HEK293T (cell line): Measurements from ENCODE around the gene MTHFD1.

Experiments used
- CTCF ChIA-PET: fragments of 350-600 bp; formaldehyde crosslinking; extraction: SDS; loops from one replicate; lab custom pipeline; 2021; ENCODE audit warnings: antibody characterized with exemption, inconsistent platforms; lab: Yijun Ruan, JAX
- POLR2A ChIA-PET: fragments of 350-600 bp; formaldehyde crosslinking; extraction: SDS; loops from one replicate; lab custom pipeline; 2020; ENCODE audit warnings: antibody characterized with exemption, inconsistent platforms; lab: Yijun Ruan, JAX
- DNase-seq: peaks from one replicate; pipeline ENCODE4 v3.0.0; 2012; ENCODE audit warnings: mixed read lengths; ENCODE audit errors: extremely low spot score
- ARNT ChIP-seq: fragments of 450-650 bp; IDR thresholded peaks from 2 replicates; pipeline ENCODE4 v1.6.1; 2017; ENCODE audit warnings: mild to moderate bottlenecking
- BHLHE40 ChIP-seq: fragments of 450-650 bp; IDR thresholded peaks from 2 replicates; pipeline ENCODE4 v1.6.1; 2016; ENCODE audit warnings: mild to moderate bottlenecking, moderate library complexity, borderline replicate concordance
- CTBP1 ChIP-seq: fragments of 450-650 bp; IDR thresholded peaks from 2 replicates; pipeline ENCODE4 v1.6.1; 2016; ENCODE audit warnings: borderline replicate concordance
- ELF4 ChIP-seq: fragments of 450-650 bp; IDR thresholded peaks from 2 replicates; pipeline ENCODE4 v1.6.1; 2017; ENCODE audit warnings: antibody characterized with exemption
- FOXA1 ChIP-seq: fragments of 450-650 bp; IDR thresholded peaks from 2 replicates; pipeline ENCODE4 v1.6.1; 2016; ENCODE audit warnings: mild to moderate bottlenecking
- FOXK2 ChIP-seq: fragments of 450-650 bp; IDR thresholded peaks from 2 replicates; pipeline ENCODE4 v1.6.1; 2016; ENCODE audit warnings: mild to moderate bottlenecking
- FOXM1 ChIP-seq: fragments of 450-650 bp; IDR thresholded peaks from 2 replicates; pipeline ENCODE4 v1.6.1; 2017; ENCODE audit warnings: mild to moderate bottlenecking, borderline replicate concordance
- HDGF ChIP-seq: fragments of 450-650 bp; IDR thresholded peaks from 2 replicates; pipeline ENCODE4 v1.6.1; 2017; ENCODE audit warnings: antibody characterized with exemption, borderline replicate concordance
- L3MBTL2 ChIP-seq: fragments of 450-650 bp; conservative IDR thresholded peaks from 2 replicates; pipeline ENCODE4 v1.6.1; 2016; ENCODE audit warnings: mild to moderate bottlenecking
- LEF1 ChIP-seq: fragments of 450-650 bp; IDR thresholded peaks from 2 replicates; pipeline ENCODE4 v1.6.1; 2017; ENCODE audit warnings: mild to moderate bottlenecking, borderline replicate concordance
- NFRKB ChIP-seq: fragments of 450-650 bp; IDR thresholded peaks from 2 replicates; pipeline ENCODE4 v1.6.1; 2016; ENCODE audit warnings: mild to moderate bottlenecking, moderate library complexity
- SP1 ChIP-seq: fragments of 450-650 bp; IDR thresholded peaks from 2 replicates; pipeline ENCODE4 v1.6.1; 2017
- SUZ12 ChIP-seq: fragments of 450-650 bp; IDR thresholded peaks from 2 replicates; pipeline ENCODE4 v1.6.1; 2016; ENCODE audit warnings: mild to moderate bottlenecking
- TARDBP ChIP-seq: fragments of 450-650 bp; IDR thresholded peaks from 2 replicates; pipeline ENCODE4 v1.6.1; 2016
- ZNF384 ChIP-seq: fragments of 450-650 bp; IDR thresholded peaks from 2 replicates; pipeline ENCODE4 v1.6.1; 2016
- TF ChIP-seq, protein P1 (sequence below): fragments of 450-650 bp; IDR thresholded peaks from 2 replicates; pipeline ENCODE4 v1.6.1; 2016

Gene MTHFD1

DNA sequence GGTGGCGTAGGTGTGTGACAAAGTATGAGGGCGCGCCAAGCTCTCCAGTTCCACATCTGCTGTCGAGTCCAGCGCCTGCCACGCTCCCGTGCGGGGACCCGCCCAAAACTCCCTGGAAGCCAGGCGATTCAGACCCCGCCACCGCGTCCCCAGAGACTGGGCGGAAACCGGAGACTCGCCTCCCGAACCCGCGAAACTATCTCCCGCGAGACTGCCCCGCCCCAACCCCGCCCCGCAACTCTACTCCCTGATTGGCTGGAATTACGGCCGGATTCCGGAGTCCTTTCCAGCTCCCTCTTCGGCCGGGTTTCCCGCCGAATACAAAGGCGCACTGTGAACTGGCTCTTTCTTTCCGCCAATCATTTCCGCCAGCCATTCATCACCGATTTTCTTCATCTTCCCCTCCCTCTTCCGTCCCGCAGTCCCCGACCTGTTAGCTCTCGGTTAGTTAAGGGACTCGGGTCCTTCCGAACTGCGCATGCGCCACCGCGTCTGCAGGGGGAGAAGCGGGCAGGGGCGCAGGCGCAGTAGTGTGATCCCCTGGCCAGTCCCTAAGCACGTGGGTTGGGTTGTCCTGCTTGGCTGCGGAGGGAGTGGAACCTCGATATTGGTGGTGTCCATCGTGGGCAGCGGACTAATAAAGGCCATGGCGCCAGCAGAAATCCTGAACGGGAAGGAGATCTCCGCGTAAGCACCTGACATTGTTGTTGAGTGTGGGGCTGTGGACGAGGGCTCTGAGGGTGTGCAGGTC lies at the start of gene MTHFD1:
TSS of gene MTHFD1 (plus strand) at position 572 of the 751 bp plus-strand sequence. CDS start at position 647, 75 bp downstream.
- CTCF ChIA-PET: interaction anchor here (0.8 to 0.9 kb wide), 2 partner anchors 42 to 49 kb away, joined by 3 read pairs; no protein-coding TSS in a partner anchor
- peak; percentile 98 for DNase-seq
- TF ChIP-seq LEF1 (no peak), L3MBTL2 (peak; percentile 97), BHLHE40 (no peak), CTBP1 (no peak; the same call in 1 of the 2 replicates), FOXM1 (no peak)
- TF ChIP-seq, protein P1, sequence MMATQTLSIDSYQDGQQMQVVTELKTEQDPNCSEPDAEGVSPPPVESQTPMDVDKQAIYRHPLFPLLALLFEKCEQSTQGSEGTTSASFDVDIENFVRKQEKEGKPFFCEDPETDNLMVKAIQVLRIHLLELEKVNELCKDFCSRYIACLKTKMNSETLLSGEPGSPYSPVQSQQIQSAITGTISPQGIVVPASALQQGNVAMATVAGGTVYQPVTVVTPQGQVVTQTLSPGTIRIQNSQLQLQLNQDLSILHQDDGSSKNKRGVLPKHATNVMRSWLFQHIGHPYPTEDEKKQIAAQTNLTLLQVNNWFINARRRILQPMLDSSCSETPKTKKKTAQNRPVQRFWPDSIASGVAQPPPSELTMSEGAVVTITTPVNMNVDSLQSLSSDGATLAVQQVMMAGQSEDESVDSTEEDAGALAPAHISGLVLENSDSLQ: peak; percentile 98
- POLR2A ChIA-PET: interaction anchor here (0.6 to 3.2 kb wide), 45 partner anchors 9 to 492 kb away, joined by 3 to 45 read pairs (median 4); partner anchors contain the start of genes AKAP5, HSPA2, PLEKHG3 and SPTB

- DNase-seq: peak; percentile 95
- CTCF ChIA-PET: interaction anchor here (0.5 to 0.7 kb wide), 3 partner anchors 16 to 566 kb away, joined by 3 read pairs; partner anchors contain the start of gene MTHFD1
Observed at GRCh38 chr14:64338616-64339316, 49.4 kb upstream of the MTHFD1 start.

DNA sequence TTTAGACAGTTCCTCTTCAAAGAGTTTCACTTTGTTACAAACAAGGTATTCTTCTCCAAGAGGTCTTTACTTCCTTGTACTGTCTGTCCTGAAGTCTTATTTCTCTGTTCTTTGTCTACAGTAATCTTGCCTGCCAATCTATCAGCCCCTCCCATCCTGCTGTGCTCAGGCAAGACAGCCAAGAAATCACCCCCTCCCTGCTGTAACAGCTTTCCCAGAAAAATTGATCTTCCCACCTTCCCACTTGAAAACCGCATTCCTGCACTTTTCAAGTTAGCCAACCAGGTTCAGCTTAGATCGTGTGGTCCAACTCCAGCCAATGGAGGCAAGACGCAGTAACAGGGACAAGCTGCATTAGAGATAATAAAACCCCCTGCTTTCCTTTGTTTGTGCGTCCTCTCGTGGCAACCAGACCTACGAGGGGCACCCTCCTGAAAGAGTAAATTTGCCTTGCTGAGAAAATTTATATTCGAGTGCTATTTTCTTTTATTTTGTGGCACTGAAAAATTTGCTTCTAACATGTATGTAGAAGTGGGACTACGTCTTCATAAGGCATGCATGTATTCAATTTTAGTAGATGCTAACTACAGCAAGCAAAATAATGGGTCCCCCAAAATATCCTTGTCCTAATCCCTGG lies 47.5 kb upstream of the MTHFD1 start:
- CTCF ChIA-PET: no interaction called here
- TF ChIP-seq SUZ12: no peak
- no peak for TF ChIP-seq TARDBP
- TF ChIP-seq FOXK2: no peak
- POLR2A ChIA-PET: interaction anchor here (2.1 kb wide), 1 partner anchor 47 kb away, joined by 10 read pairs; no protein-coding TSS in a partner anchor
- DNase-seq: no peak

More at GRCh38 chr14:64338616-64339316, 49.4 kb upstream of the MTHFD1 start:
- POLR2A ChIA-PET: interaction anchor here (0.8 to 3.3 kb wide), 24 partner anchors 11 to 697 kb away, joined by 3 to 45 read pairs (median 4); partner anchors contain the start of genes AKAP5, MTHFD1, ZBTB1 and ZBTB25
- TF ChIP-seq, protein P1: peak; percentile 99
- peak; percentile 64; the same call in 1 of the 2 replicates for TF ChIP-seq ELF4
- TF ChIP-seq SUZ12: no peak
- peak; percentile 73; the same call in 1 of the 2 replicates for TF ChIP-seq HDGF
- TF ChIP-seq L3MBTL2: peak; percentile 91
- TF ChIP-seq LEF1: no peak
- TF ChIP-seq ZNF384: no peak
- TF ChIP-seq BHLHE40: no peak
- no peak for TF ChIP-seq SP1
- no peak for TF ChIP-seq FOXA1
- no peak for TF ChIP-seq TARDBP
- TF ChIP-seq FOXM1: no peak
- TF ChIP-seq FOXK2: no peak
- no peak for TF ChIP-seq CTBP1
- TF ChIP-seq NFRKB: no peak
- TF ChIP-seq ARNT: no peak

- no peak for TF ChIP-seq L3MBTL2
- no peak for TF ChIP-seq TARDBP
- TF ChIP-seq BHLHE40: no peak
- TF ChIP-seq, protein P1: no peak
- no peak for TF ChIP-seq LEF1
- ChIA-PET POLR2A (interaction anchor here (0.9 kb wide), 1 partner anchor 27 kb away, joined by 3 read pairs; no protein-coding TSS in a partner anchor), CTCF (no interaction called here)
Observed at GRCh38 chr14:64347748-64348147, 40.4 kb upstream of the MTHFD1 start.

GRCh38 chr14:64349741-64350490 lies 38.2 kb upstream of the MTHFD1 start:
- ChIA-PET CTCF (no interaction called here), POLR2A (interaction anchor here (0.8 to 1.0 kb wide), 2 partner anchors 11 to 38 kb away, joined by 3 to 4 read pairs; partner anchors contain the start of gene MTHFD1)
- no peak for TF ChIP-seq ARNT
- TF ChIP-seq SP1: no peak
- TF ChIP-seq, protein P1: no peak
- TF ChIP-seq LEF1: no peak
- no peak for TF ChIP-seq HDGF
- no peak for TF ChIP-seq BHLHE40
- no peak for TF ChIP-seq FOXA1
- TF ChIP-seq FOXM1: no peak
- TF ChIP-seq TARDBP: no peak
- TF ChIP-seq NFRKB: no peak
- no peak for TF ChIP-seq CTBP1
- TF ChIP-seq SUZ12: no peak
- no peak for TF ChIP-seq FOXK2
- no peak for TF ChIP-seq ZNF384
- no peak for TF ChIP-seq L3MBTL2
- TF ChIP-seq ELF4: no peak
- DNase-seq: no peak

More at GRCh38 chr14:64347748-64348147, 40.4 kb upstream of the MTHFD1 start:
- no peak for DNase-seq
